H1 (cell line): Measurements from ENCODE around the gene NKAPD1. TPM values are rescaled to one million over a fixed set of nuclear protein-coding genes. Genes with fewer than 3 reads are reported as not detected.

ENCODE experiments used
- CTCF ChIA-PET: fragments of 300-600 bp; sonication (Branson Sonifier 250); formaldehyde crosslinking; loops from one replicate; lab custom pipeline; 2021; ENCODE audit not compliant: partially characterized antibody; lab: Charles Lee
- POLR2A ChIA-PET: fragments of 300-600 bp; sonication (Branson Sonifier 250); formaldehyde crosslinking; loops from one replicate; lab custom pipeline; 2021; ENCODE audit warnings: inconsistent platforms; ENCODE audit not compliant: partially characterized antibody; lab: Charles Lee
- DNase-seq, 2 experiments: peaks; one replicate each; pipeline versions ENCODE4 v3.0.0 to v3.0.0-alpha.2; 2010 to 2022; ENCODE audit warnings: low spot score in 2 of 2, low read depth in 1 of 2, mixed read lengths in 1 of 2
- FAIRE-seq: peaks from 2 replicates; lab custom pipeline; 2011; peaks lifted over from hg19 to GRCh38; lab: Jason Lieb, UNC
- H2AFZ ChIP-seq: 2 replicates; pipeline ENCODE4 v1.8.1; 2012; ENCODE audit warnings: low read length, inconsistent platforms
- H2AK5ac ChIP-seq: 2 replicates; pipeline ENCODE4 v1.6.1; 2013; ENCODE audit warnings: low read depth, low read length
- H2BK120ac ChIP-seq: replicated peaks from 2 replicates; pipeline ENCODE3; 2013; ENCODE audit warnings: low read depth, low read length, inconsistent platforms
- H2BK12ac ChIP-seq: 2 replicates; pipeline ENCODE4 v1.6.1; 2013; ENCODE audit warnings: low read depth, low read length
- H2BK15ac ChIP-seq: 2 replicates; pipeline ENCODE4 v1.6.1; 2013; ENCODE audit warnings: low read length
- H2BK20ac ChIP-seq: 2 replicates; pipeline ENCODE4 v1.6.1; 2013; ENCODE audit warnings: low read length
- H2BK5ac ChIP-seq: 2 replicates; pipeline ENCODE4 v1.6.1; 2013; ENCODE audit warnings: low read depth, low read length
- H3K14ac ChIP-seq: 2 replicates; pipeline ENCODE4 v1.6.1; 2013; ENCODE audit warnings: inconsistent platforms; ENCODE audit not compliant: insufficient read length
- H3K18ac ChIP-seq: 2 replicates; pipeline ENCODE4 v1.6.1; 2013; ENCODE audit warnings: low read length; ENCODE audit errors: extremely low read depth
- H3K23ac ChIP-seq: 2 replicates; pipeline ENCODE4 v1.6.1; 2013; ENCODE audit warnings: inconsistent platforms; ENCODE audit not compliant: insufficient read length
- H3K23me2 ChIP-seq: 2 replicates; pipeline ENCODE4 v1.6.1; 2013; ENCODE audit warnings: low read depth, low read length
- H3K27ac ChIP-seq: 2 replicates; pipeline ENCODE4 v1.6.1; 2011; ENCODE audit warnings: low read depth, low read length, inconsistent platforms
- H3K27me3 ChIP-seq, 4 experiments: replicated peaks in 1 of 4; 1 replicate in 1 of 4; 2 replicates in 3 of 4; pipeline versions ENCODE4 v1.6.1 to v1.8.1; 2011 to 2013; ENCODE audit warnings: low read length in 3 of 4, mild to moderate bottlenecking in 3 of 4, inconsistent platforms in 2 of 4, mixed read lengths in 2 of 4, moderate library complexity in 1 of 4; ENCODE audit not compliant: control insufficient read depth in 3 of 4, insufficient read depth in 3 of 4; ENCODE audit errors: extremely low read depth in 1 of 4
- H3K36me3 ChIP-seq, 4 experiments: 2 replicates each; pipeline versions ENCODE4 v1.6.1 to v1.8.1; 2011 to 2013; ENCODE audit warnings: mild to moderate bottlenecking in 4 of 4, low read length in 3 of 4, moderate library complexity in 2 of 4, control low read depth in 1 of 4, inconsistent platforms in 1 of 4; ENCODE audit not compliant: insufficient read depth in 4 of 4, control insufficient read depth in 2 of 4
- H3K4ac ChIP-seq: replicated peaks from 2 replicates; pipeline ENCODE3; 2013; ENCODE audit warnings: low read length, low read depth, mixed read lengths, inconsistent platforms; ENCODE audit not compliant: insufficient read length
- H3K4me1 ChIP-seq, 4 experiments: replicated peaks in 1 of 4; 1 replicate in 1 of 4; 2 replicates in 3 of 4; pipeline versions ENCODE4 v1.6.1 to v1.8.1; 2011 to 2013; ENCODE audit warnings: low read length in 3 of 4, inconsistent platforms in 2 of 4, mixed read lengths in 1 of 4; ENCODE audit not compliant: insufficient read depth in 4 of 4, control insufficient read depth in 3 of 4
- H3K4me2 ChIP-seq, 2 experiments: 2 replicates each; pipeline versions ENCODE4 v1.6.1 to v1.8.1; 2011 to 2013; ENCODE audit warnings: low read depth in 2 of 2, low read length in 2 of 2, control low read depth in 1 of 2, inconsistent platforms in 1 of 2, mild to moderate bottlenecking in 1 of 2; ENCODE audit not compliant: insufficient read depth in 1 of 2
- H3K4me3 ChIP-seq, 4 experiments: fragments of 200-600, 300-600 bp in 1 of 4; sonication (generic), shearing (Covaris generic), sonication (Bioruptor Twin) in 1 of 4; 2 replicates each; pipeline versions ENCODE4 v1.5.1 to v1.8.1; 2011 to 2016; ENCODE audit warnings: low read length in 4 of 4, low read depth in 3 of 4, control low read depth in 2 of 4, inconsistent platforms in 2 of 4, mild to moderate bottlenecking in 2 of 4, mixed read lengths in 1 of 4, moderate library complexity in 1 of 4; ENCODE audit not compliant: insufficient read depth in 2 of 4; ENCODE audit errors: extremely low read depth in 1 of 4
- H3K56ac ChIP-seq: replicated peaks from 2 replicates; pipeline ENCODE3; 2013; ENCODE audit warnings: low read depth, mild to moderate bottlenecking, mixed read lengths, low read length, inconsistent platforms; ENCODE audit not compliant: insufficient read length
- H3K79me1 ChIP-seq: 2 replicates; pipeline ENCODE4 v1.6.1; 2013; ENCODE audit warnings: low read depth, low read length, control low read depth
- H3K79me2 ChIP-seq, 2 experiments: 2 replicates each; pipeline versions ENCODE4 v1.6.1 to v1.8.1; 2012 to 2013; ENCODE audit warnings: low read length in 2 of 2, mild to moderate bottlenecking in 2 of 2, inconsistent platforms in 1 of 2; ENCODE audit not compliant: insufficient read depth in 2 of 2, control insufficient read depth in 1 of 2
- H3K9ac ChIP-seq, 4 experiments: replicated peaks in 1 of 4; 1 replicate in 1 of 4; 2 replicates in 3 of 4; pipeline versions ENCODE4 v1.6.1 to v1.8.1; 2011 to 2013; ENCODE audit warnings: low read depth in 3 of 4, low read length in 3 of 4, control low read depth in 2 of 4, mild to moderate bottlenecking in 2 of 4, moderate library complexity in 2 of 4, inconsistent platforms in 1 of 4; ENCODE audit errors: extremely low read depth in 1 of 4
- H3K9me3 ChIP-seq, 2 experiments: 2 replicates each; pipeline versions ENCODE4 v1.6.1 to v1.8.1; 2012 to 2013; ENCODE audit warnings: mild to moderate bottlenecking in 2 of 2, moderate library complexity in 2 of 2, control low read depth in 1 of 2, inconsistent platforms in 1 of 2, low read depth in 1 of 2, low read length in 1 of 2, mixed read lengths in 1 of 2; ENCODE audit not compliant: insufficient read depth in 2 of 2
- H4K20me1 ChIP-seq, 2 experiments: replicated peaks in 1 of 2; 2 replicates each; pipeline versions ENCODE3 to v1.8.1; 2011 to 2013; ENCODE audit warnings: inconsistent platforms in 2 of 2, low read length in 2 of 2, mild to moderate bottlenecking in 1 of 2; ENCODE audit not compliant: insufficient read depth in 2 of 2, control insufficient read depth in 1 of 2
- H4K5ac ChIP-seq: 2 replicates; pipeline ENCODE4 v1.6.1; 2013; ENCODE audit warnings: low read length, low read depth, mixed read lengths, inconsistent platforms; ENCODE audit not compliant: insufficient read length
- H4K8ac ChIP-seq: 2 replicates; pipeline ENCODE4 v1.8.0; 2013; ENCODE audit warnings: mild to moderate bottlenecking, moderate library complexity, low read length, inconsistent platforms; ENCODE audit not compliant: insufficient read depth; ENCODE audit errors: extremely low read depth
- H4K91ac ChIP-seq: replicated peaks from 2 replicates; pipeline ENCODE3; 2013; ENCODE audit warnings: low read length, mixed read lengths, inconsistent platforms; ENCODE audit not compliant: insufficient read length
- ASH2L ChIP-seq: fragments of 200-600, 300-600 bp; sonication (generic); IDR thresholded peaks from one replicate; pipeline ENCODE4 v1.7.1; 2017; ENCODE audit warnings: low read length
- BACH1 ChIP-seq: IDR thresholded peaks from 2 replicates; pipeline ENCODE4 v1.6.1; 2012; ENCODE audit warnings: low read length, improper control_type of control experiment
- GABPA ChIP-seq: IDR thresholded peaks from 2 replicates; pipeline ENCODE4 v1.6.1; 2011; ENCODE audit warnings: mild to moderate bottlenecking, low read length, moderate library complexity, borderline replicate concordance; ENCODE audit not compliant: insufficient read depth
- HDAC2 ChIP-seq, 2 experiments: fragments of 300-600 bp in 1 of 2; sonication (generic) in 1 of 2; IDR thresholded peaks; 2 replicates each; pipeline ENCODE4 v1.6.1; 2011 to 2012; ENCODE audit warnings: low read depth in 2 of 2, low read length in 2 of 2, mild to moderate bottlenecking in 2 of 2, moderate library complexity in 2 of 2, borderline replicate concordance in 1 of 2, inconsistent platforms in 1 of 2
- HDAC6 ChIP-seq: IDR thresholded peaks from one replicate; pipeline ENCODE4 v1.7.1; 2012; ENCODE audit warnings: low read depth, mild to moderate bottlenecking, inconsistent platforms, low read length, moderate library complexity
- PHF8 ChIP-seq: fragments of 200-600 bp; sonication (generic); conservative IDR thresholded peaks from 2 replicates; pipeline ENCODE4 v1.7.1; 2012; ENCODE audit warnings: low read depth, mild to moderate bottlenecking, inconsistent platforms, low read length, moderate library complexity
- POLR2AphosphoS5 ChIP-seq: IDR thresholded peaks from 2 replicates; pipeline ENCODE4 v1.6.1; 2011; ENCODE audit warnings: low read depth, low read length
- polyA plus RNA-seq, 7 experiments: library from polyadenylated mRNA; depleted of rRNA in 3 of 7; stranded (reverse) in 5 of 7; unstranded in 2 of 7; fragments of >200 nt in 5 of 7; fragments of 200-250 nt in 2 of 7; gene quantifications; 1 replicate in 5 of 7; 2 replicates in 1 of 7; 4 replicates in 1 of 7; pipeline versions ENCODE4 v1.2.1 to v1.2.3, GENCODE V29; 2011 to 2013; ENCODE audit warnings: missing spikeins in 2 of 7, mixed read lengths in 2 of 7
- total RNA-seq: library from RNA; stranded (reverse); fragmentation: NEBNext Ultra II Directional; extraction: Animal tissue kit (Norgen Biotek cat#: 25700); gene quantifications from 2 replicates; pipeline ENCODE4 v1.2.1, GENCODE V29; 2021

NKAPD1 gene
- total and polyA plus RNA-seq, 2 of the 8 experiments (the other 6 are each of a cell fraction or from before 2014, with no cell fraction given): 6.7 to 16.7 TPM

- Histone ChIP-seq H3K4me2 (no peak overlapping the region), H3K18ac (no peak overlapping the region), H3K9me3 (no peaks in the 10 kb centered on the region), H3K56ac (no peak overlapping the region), H4K20me1 (peaks cover 2% of the 10 kb centered on the region in 2 experiments), H3K4me1 (no peaks in the 10 kb centered on the region), H2BK120ac (no peak overlapping the region), H2BK5ac (no peak overlapping the region), H3K23me2 (no peaks in the 10 kb centered on the region), H3K36me3 (peaks cover 0 to 39% (median 20%) of the 10 kb centered on the region in 4 experiments; a peak in 6 of 8 replicates), H3K4me3 (no peak overlapping the region), H2AK5ac (no peak overlapping the region), H3K27ac (no peak overlapping the region), H3K79me2 (no peaks in the 10 kb centered on the region), H2BK12ac (no peak overlapping the region), H2BK20ac (no peak overlapping the region), H3K9ac (no peak overlapping the region), H2BK15ac (no peak overlapping the region), H2AFZ (no peak overlapping the region), H4K91ac (no peak overlapping the region), H3K27me3 (no peaks in the 10 kb centered on the region), H3K4ac (no peak overlapping the region), H3K23ac (no peak overlapping the region), H3K79me1 (no peaks in the 10 kb centered on the region), H4K8ac (no peak overlapping the region), H3K14ac (no peak overlapping the region), H4K5ac (no peak overlapping the region)
- FAIRE-seq: no peak
- ChIA-PET CTCF (interaction anchor here (0.7 to 12.8 kb wide), 2 partner anchors 17 to 18 kb away, joined by 4 to 104 read pairs; no protein-coding TSS in a partner anchor), POLR2A (no interaction called here)
- no peak for DNase-seq
- TF ChIP-seq POLR2AphosphoS5 (no peak), HDAC2 (IDR thresholded peaks at IDR 0.05; ENCODE audit: borderline replicate concordance in 1 of 2, low read depth in 2 of 2, low read length in 2 of 2) (no peak), GABPA (no peak), BACH1 (no peak), HDAC6 (no peak), PHF8 (no peak), ASH2L (no peak)
These were observed 22.1 kb downstream of the NKAPD1 start for GRCh38 chr11:112096194-112096593.
